Measurements from ENCODE around the gene COQ9. TPM values are rescaled to one million over a fixed set of nuclear protein-coding genes. Genes with fewer than 3 reads are reported as not detected.
"Not testable (repeated sequence)": the region's sequence is repeated elsewhere in the genome, so short reads cannot be mapped to it uniquely, and the experiment has no call there.

The COQ9 gene, protein sequence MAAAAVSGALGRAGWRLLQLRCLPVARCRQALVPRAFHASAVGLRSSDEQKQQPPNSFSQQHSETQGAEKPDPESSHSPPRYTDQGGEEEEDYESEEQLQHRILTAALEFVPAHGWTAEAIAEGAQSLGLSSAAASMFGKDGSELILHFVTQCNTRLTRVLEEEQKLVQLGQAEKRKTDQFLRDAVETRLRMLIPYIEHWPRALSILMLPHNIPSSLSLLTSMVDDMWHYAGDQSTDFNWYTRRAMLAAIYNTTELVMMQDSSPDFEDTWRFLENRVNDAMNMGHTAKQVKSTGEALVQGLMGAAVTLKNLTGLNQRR
- total RNA-seq: 81.8 TPM

DNA sequence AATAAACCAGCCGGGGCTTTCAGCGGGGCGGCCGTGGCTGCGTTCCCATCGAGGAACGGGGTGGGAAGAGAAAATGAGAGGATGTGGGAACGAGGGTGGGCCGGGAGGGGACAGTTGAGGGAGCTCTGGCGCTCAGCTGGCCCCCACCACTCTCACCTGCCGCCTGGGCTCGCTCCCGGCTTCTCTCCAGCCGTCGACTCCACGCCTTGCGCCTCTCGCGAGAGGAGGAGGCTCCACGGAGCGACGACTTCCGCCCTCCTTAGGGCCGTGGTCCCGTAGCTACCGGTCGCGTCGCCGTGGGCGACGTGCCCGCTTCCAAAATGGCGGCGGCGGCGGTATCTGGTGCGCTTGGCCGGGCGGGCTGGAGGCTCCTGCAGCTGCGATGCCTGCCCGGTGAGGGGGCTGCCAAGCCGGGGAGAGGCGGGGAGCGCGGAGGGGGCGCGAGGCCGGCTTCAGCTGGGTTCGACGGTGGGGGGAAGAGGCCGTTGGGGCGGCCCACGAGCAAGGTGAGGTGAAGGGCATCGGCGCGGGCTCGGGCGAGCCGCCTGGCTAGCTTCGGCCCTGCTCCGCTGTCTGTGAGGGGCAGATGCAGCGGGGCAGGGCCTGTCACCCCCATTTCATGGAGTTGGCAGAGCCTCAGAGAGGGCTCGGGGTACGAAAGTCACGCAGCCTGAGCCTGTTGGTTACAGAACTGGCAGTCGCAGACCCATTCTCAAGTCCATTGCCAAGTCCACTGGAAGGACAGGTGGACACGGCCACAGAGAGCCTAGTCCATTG, at the start of gene COQ9, which contains the start of gene CIAPIN1:
Gene COQ9 (plus strand): TSS at position 294 of the 777 bp plus-strand sequence. CDS start 27 bp downstream, at position 321.
Gene CIAPIN1 (minus strand): TSS at position 200 of the 777 bp plus-strand sequence. CDS start 6,457 bp downstream, outside the sequence.
- DNase-seq: peak; percentile 98

DNA sequence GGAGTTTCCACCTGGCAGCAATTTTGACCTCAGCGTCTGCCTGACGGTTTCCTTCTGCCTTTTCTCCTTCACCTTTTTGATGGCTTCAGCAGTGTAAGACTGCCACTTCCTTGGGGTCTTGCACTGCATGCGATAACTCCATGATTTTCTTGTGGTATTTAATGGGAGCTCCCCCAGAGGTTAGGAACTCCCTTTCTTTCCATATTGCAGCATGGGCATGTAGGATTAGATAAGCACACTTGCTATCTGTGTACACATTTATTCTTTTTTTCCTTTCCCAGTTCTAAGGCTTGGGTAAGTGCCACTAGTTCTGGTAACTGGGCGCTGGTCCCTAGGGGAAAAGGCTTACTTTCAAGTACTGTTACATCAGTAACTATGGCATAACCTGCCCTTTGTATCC, 49.8 kb upstream of the COQ9 start:
- DNase-seq: not testable (repeated sequence)

DNA sequence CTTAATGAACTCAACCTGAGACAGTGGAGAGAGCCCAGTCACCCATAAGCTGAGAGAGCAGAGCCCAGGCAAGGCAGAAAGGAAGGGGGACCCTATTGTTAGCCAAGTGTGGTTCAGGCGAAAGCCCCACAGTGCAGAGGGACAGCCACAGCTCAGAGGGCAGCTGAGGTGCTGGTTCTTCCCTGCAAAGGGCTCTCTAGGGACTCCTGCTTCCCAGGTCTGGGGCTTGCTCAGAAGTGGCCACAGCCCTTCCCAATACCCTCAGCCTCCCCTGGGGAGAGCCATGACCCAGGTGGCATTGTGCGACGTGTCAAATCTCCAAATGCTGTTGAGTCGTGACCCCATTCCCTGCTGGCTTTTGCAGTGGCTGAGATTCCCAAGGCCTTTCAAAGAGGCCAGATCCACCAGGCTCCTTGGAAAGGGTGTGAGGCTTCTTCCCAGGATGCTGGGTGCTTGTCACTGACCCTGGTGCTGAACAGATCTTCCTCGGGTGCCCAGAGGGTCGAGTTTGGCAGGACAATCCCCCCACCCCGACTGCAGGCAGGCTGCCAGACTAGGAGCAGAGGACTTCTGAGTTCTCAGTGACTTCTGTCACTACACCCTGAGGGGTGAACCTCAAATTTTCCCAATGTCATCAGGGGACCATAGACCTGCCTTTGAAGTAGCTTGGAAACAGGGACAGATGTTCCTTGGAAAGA, 45.2 kb upstream of the COQ9 start:
- no peak for DNase-seq

DNA sequence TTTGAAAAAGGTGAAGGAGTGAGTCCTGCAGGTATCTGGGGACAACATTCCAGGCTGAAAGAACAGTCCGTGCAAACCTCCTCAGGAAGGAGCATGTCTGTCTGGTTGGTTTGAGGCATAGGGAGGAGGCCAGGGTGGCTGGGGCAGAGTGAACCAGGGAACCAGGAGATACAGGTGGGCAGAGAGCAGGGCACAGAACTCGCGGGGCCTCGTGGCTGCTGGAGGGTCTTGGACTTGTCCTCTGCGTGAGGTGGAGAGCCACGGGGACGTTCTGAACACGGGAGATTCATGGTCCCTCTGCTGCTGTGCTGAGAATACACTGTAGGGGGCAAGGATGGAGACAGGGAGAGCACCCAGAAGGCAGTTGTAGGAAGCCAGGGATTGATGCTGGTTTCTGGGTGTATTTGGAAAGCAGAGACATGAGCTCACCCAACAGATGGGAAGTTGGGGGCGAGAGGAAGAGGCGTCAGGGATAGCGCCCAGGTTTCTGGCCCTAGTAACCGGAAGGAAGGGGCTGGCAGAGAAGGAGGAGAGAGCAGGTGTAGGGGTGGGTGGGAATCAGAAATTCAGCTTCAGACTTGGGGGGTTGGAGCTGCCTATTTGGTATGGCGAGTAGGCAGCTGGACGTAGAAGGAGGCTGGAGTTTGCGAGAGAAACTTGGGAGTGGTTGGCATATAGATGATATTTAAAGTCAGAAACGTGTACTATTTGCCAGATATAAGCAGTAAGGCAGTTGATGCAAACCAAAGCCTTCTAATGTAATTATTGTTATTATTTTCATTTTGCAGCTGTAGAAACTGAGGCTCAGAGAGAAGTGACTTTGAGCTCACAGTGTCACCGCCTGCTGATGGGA, 43.1 kb upstream of the COQ9 start, which contains the start of gene CCL17:
Gene CCL17 (plus strand): TSS at position 803 of the 853 bp plus-strand sequence. CDS start 9,166 bp downstream, outside the sequence.
- no peak for DNase-seq

DNA sequence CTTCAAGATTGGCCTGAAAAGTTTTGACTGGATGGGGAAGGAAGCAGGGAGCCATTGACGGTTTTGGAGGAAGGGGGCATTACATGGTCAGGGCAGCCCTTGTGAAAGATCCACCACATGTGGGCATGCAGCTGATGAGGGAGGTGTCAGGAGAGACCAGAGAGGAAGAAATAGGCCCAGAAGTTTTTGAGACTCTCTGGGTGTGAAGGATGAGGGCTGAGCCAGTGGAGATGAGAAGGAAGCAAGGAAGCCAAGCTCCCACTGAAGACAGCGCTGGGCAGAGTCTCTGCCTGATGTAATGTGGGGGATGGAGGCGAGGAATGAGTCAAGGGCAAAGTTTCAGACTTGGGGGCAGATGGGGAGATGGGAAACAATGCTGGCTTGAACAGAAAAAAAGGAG, 42.2 kb upstream of the COQ9 start:
- no peak for DNase-seq

DNA sequence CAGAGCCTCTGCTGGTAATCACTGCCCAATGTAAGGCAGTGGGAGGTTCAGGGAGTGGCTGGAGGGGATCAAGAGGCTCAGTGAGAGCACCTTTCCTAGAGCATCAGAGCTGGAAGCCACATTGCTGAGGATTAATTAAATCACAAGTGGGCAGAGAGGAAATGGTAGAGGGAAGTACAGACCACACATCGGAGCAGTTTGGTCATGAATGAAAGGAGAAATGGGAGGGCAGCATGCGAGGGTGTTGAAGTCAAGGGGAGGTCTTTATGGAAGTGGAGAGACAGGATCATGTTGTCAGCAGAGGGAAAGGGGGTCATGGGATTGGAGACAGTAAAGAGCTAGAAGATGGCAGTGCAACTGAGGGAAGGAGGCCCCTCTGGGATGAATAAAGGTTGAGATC, 40.4 kb upstream of the COQ9 start:
- no peak for DNase-seq

DNA sequence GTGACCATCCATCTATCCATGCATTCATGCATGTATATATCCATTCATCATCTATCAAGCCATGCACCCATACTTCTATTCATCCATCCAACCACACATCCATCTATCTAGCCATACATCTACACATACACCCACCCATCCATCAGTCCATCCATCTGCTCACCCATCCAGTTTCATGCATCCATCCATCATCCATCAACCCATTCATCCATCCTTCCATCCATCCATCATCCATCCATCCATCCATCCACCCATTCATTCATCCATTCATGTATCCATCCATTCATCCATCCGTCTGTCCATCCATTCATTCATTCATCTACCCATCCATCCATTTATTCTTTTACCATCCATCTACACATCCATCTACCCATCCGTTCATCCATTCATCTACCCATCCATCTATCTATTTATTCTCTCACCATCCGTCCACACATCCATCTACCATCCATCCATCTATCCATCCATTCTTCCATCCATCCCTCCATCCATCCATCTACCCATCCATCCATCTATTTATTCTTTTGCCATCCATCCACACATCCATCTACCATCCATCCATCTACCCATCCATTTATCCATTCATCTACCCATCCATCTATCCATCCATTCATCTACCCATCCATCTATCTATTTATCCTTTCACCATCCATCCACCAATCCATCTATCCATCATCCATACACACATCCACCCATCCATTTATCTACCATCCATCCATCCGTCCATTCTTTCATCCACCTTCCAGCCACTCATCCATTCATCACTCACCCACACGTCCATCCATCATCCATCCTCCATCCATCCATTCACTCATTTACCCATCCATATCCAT, 39.5 kb upstream of the COQ9 start:
- no peak for DNase-seq

DNA sequence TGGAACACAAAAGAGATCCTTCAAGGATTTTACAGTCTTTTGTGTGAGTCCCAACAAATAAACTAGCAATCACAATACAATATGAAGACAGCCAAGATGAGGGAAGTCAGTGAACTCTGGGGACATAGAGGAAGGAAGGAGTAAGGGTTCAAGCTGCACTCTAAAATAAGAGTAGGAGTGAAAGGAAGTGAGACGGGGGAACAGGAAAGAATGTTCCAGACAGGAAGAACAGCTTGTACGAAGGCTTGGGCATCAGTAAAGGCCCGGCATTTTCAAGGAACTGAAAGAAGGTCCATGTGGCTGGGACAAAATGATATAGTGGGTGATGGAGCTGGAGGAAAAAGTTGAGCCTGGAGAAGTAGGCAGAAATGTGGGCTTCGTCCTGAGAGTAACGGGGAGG, 38.2 kb upstream of the COQ9 start:
- no peak for DNase-seq

DNA sequence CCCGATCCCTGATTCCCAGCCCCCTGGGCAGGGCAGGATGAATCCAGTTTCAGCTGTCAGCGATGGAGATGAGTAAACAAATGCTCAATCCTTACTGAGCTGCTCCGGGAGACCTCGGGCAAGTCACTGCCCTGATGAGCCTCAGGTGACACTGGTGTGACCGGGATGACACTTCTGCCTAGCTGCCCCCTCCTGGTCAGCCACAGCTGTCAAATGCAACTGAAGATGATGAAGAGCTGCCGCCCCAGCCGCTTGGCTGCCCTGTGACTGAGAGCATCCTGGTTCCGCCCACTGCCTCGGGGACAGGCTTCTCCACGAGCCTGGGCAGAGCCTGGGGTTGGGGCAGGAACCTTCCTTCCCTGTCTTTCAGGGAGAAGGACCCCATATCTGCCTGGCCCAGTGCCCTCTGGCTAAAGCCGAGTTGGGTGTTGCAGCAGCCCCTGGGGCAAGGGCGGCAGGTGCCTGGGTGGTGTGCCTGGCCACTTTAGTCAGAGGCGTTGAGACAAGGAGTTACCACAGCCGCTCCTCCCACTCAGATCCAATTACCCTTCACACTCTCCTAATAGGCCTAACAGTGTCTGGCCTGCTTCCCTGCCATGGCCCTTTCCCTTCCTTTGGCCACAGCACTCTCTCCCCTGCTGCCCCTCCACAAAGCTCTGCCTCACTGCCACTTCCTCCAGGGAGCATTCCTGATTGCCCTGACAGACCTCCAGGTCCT, 37.2 kb upstream of the COQ9 start:
- no peak for DNase-seq

DNA sequence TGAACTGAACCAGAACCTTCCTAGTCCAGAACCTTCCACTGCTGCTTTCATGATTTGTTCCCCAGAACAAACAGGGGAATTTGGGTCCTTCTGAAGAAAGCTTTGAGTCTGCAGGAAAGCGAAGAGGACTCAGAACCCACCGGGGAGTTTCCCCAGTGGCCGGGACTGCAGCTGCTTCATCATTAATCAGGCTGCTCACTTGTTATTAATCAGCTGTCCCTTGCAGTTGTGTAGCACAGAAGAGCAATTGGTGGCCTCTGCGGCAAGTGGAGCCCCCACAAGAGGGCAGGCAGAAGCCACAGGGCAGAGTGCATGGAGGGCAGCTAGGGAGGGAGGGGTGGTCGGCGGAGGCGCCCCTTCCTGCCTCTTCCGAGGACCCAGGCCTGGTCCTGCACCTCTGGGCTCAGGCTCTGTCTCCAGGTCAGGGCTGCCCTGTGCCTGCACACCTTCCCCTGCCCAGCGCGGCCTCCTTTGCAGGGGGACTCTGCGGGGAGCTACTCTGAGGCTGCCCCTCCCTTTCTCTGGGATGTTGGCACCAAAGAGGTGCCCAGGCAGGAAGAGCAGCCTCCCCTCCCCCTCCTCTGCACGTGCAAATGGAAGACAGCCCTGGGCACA, 35.8 kb upstream of the COQ9 start:
- DNase-seq: peak; percentile 79

DNA sequence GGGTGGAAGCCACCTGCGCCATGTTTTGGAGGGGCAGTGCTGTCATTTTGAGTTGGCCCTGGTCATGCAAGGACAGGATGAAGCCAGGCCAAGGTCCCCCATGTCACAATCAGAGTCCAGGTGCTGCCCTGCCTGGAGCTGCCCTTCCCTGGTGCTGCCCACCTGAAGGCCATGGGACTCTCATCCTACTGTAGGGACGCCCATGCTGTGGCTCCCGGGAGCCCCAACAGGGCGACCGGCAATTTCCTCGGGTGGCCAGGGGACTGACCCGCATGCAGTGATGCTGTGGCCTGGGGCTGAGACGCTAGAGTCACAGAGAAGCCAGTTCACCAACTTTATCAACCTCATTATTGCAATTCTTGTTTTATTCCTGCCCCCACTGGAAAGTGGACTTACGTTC, 34.7 kb upstream of the COQ9 start:
- no peak for DNase-seq

DNA sequence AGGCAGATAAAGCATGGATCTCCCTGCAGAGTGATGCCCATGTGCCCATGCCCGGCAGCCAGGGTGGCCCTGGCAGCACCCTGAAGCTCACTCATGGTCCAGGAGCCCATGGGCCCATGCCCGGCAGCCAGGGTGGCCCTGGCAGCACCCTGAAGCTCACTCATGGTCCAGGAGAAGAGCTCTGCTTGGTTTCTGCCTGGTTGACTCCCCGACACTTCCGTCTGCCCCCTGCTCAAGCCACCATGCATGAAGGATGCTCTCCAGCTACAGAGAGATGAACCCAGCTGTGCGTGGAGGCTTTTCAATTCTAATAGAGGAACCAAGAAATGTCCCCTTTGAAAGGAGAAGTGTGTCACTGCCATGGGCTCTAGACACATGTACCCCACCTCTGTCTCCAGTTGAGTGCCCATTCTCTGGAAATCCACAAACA, 34.0 kb upstream of the COQ9 start:
- no peak for DNase-seq

DNA sequence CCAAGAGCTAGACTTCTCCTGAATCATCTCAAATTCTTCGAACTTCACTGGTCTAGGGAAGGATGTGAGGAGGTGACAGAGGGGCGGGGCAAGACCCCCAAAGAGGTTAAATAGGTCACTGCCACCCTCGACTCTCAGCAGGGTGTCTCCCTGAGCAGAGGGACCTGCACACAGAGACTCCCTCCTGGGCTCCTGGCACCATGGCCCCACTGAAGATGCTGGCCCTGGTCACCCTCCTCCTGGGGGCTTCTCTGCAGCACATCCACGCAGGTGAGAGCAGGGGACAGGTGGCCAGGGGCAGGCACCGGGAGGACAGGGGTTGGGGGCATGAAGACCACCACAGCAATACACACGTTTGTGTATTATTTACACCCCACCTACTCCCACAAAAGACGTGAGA, 33.5 kb upstream of the COQ9 start:
- DNase-seq: no peak

DNA sequence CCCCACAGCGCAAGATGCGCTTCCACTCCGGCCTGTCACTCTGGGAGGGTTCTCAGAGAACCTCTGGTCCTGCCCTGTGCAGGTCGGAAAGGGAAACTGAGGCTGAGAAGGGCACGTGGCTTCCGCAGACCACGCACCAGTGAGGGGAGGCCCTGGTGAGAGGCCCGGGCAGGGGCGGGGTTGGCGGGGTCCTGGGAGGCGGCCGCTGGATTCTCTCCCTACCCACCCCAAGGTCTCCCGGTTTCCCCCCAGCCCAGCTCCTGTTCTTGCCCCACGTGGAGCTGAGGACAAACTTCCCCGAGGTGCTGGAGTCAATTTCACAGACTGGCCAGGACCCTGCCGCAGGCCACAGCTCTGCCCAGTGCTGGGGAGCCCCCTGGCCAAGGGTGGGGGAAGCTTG, 31.2 kb upstream of the COQ9 start:
- no peak for DNase-seq

DNA sequence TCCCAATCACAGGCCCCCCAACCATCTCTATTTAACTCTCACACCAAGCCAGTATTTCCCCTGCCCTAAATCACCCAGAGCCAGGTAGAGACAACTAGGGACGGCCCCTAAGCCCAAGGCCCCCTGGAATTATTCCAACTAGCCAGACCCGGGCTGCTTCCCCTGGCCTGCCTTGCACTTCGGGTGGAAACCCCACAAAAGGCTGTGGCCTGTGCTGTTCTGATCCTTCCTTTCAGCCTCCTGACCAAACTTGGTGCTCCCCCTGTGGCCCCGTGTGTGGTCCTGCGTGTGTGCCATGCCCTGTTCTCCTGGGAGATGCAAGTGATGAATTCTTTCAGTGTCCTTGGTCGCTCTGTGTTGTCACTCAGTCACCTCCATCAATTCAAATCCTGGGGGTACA, 27.8 kb upstream of the COQ9 start:
- no peak for DNase-seq

DNA sequence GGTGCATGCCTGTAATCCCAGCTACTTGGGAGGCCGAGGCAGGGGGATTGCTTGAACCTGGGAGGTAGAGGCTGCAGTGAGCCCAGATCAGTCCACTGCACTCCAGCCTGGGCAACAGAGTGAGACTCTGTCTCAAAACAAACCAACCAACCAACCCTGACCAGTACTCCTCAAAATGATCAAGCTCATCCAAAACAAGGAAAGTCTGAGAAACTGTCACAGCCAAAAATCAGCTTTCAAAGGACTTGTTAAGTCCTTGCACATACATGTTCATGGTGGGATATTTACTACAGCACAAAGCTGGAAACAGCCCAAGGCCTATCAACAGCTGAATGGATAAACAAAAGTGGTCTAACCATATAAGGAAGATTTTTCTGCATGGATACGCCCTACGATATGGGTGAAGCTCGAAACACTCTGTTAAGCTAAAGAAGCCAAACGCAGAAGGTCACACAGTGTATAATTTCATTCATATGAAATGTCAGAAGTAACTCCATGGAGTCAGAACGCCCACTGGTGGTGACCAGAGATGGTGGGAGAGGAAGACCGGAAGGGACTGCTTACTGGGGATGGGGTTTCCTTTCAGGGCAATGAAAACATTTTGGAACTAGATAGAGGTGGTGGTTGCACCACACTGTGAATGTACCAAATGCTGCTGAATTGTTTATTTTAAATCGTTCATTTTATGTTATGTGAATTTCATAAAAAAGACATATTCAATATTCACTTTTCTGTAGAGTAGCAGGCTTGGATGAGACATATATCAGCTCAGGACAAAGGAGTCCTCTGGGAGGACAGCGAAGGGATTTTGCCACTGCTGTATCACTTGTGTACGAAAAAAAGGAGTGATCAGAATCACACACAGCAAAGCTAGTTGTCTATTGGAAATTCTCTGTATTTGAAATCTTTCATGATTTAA, 25.0 kb upstream of the COQ9 start:
- peak; percentile 87 for DNase-seq

DNA sequence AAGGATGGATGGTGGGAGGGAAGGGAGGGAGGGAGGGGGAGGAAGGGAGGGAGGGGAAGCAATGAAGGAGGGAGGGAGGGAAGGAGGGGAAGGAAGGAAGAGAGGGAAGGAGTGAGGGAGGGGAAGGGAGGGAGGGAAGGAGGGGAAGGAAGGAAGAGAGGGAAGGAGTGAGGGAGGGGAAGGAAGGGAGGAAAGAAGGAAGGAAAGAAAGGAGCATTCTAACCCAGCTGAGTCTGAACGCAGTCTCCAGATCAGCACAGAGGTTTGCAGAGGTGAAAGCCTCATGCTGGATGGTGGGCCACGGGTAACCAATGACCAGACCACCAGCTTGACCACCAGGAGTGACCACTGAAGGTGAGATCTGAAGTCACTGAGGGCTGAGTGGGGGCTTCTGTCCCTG, 24.1 kb upstream of the COQ9 start:
- DNase-seq: no peak

DNA sequence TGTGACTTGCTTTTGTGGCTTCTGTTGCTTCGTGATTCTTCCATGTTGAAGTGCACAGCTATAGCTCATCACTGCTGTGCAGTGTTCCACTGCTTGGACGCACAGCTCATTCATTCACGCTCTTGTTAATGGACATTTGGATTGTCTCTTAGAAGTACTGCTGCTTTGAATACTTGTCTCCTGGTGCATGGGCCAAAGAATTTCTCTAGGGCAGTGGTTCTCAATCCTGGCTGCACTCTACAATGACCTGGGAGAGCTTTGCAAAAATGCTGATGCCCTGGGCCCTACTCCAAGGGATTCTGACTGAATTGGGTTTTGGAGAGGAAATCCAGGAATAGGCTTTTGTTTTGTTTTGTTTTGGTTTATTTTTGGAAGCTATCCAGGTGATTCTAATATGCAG, 22.7 kb upstream of the COQ9 start:
- no peak for DNase-seq

DNA sequence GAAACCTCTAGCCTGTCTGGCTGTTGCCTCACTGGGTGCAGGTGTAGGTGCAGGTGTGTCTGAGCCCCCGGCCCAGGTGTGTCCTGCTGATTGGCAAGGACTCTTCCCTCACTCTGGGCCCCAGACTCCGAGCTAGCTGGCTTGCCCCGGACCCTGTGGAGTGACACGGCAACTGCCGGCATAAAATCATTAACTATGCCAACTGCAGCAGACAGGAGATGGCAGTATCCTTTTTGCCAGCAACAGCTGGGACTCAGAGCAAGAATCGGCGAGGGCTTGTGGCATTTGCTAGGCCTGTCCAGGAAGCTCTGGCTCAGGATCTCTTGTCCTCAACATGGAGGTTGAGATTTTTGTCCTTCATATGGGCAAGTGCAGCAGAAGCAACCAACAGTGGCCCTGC, 20.9 kb upstream of the COQ9 start:
- peak; percentile 85 for DNase-seq
